Neural progenitor cell (in vitro differentiated cells): ENCODE data around the gene VAX1.

Experiments
- CTCF ChIP-seq: fragments of 200-600 bp; sonication (generic); IDR thresholded peaks from 2 replicates; pipeline ENCODE4 v1.5.1; 2017; ENCODE audit warnings: antibody characterized with exemption, mild to moderate bottlenecking
- EZH2 ChIP-seq: fragments of 200-600 bp; sonication (generic); IDR thresholded peaks from 2 replicates; pipeline ENCODE4 v1.6.1; 2017; ENCODE audit warnings: antibody characterized with exemption, mild to moderate bottlenecking, moderate library complexity
- EZH2phosphoT487 ChIP-seq: fragments of 200-600 bp; sonication (generic); IDR thresholded peaks from 2 replicates; pipeline ENCODE4 v1.6.1; 2017; ENCODE audit warnings: antibody characterized with exemption

DNA sequence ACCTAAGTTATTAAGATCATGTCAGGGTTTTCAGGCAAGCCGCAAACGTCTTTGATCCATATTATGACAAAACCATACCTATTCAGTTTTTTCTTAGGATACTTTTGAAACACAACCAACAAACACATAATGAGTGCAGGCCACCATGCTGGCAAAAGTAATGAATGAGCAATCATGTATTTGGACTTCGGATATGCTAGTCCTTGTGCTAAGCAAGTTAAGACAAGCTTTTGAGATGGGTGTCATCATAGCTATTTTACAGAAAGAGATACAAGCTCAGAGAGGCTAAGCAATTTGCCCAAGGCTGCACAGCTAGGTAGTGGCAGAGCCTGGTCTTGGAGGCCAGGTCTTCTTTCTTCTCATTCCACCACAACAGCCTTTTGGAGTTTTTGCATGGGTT lies 46.8 kb upstream of the VAX1 start:
- TF ChIP-seq EZH2phosphoT487: no peak
- no peak for TF ChIP-seq CTCF
- TF ChIP-seq EZH2: no peak
